ENCODE measurements around the gene TBC1D22B.

DNA sequence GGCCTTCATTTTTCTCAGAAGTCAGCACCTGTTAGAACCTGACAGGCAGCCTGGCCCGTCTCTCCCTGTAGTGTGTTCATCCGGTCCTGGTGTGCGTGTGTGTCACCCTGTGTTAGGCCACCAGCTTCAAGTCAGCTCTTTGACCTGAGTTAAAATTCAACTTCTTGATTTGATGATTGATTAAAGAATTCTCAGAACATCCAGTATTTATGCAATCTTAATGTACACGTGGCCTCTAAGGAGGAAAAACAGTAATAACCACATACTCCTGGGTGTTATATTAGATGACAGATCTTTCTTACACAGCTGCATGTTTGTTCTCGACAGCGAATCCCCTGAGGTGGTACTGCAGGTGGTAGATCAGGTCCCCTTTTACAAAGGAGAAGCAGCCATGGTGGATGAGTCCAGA lies 19.4 kb downstream of the TBC1D22B start:
- TF ChIP-seq, protein P1, sequence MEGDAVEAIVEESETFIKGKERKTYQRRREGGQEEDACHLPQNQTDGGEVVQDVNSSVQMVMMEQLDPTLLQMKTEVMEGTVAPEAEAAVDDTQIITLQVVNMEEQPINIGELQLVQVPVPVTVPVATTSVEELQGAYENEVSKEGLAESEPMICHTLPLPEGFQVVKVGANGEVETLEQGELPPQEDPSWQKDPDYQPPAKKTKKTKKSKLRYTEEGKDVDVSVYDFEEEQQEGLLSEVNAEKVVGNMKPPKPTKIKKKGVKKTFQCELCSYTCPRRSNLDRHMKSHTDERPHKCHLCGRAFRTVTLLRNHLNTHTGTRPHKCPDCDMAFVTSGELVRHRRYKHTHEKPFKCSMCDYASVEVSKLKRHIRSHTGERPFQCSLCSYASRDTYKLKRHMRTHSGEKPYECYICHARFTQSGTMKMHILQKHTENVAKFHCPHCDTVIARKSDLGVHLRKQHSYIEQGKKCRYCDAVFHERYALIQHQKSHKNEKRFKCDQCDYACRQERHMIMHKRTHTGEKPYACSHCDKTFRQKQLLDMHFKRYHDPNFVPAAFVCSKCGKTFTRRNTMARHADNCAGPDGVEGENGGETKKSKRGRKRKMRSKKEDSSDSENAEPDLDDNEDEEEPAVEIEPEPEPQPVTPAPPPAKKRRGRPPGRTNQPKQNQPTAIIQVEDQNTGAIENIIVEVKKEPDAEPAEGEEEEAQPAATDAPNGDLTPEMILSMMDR (conservative IDR thresholded peaks at IDR 0.05; ENCODE audit: low read depth, low read length): no peak
- no peak for TF ChIP-seq EZH2 (IDR thresholded peaks at IDR 0.05; ENCODE audit: borderline replicate concordance, low read depth, low read length, poor library complexity, severe bottlenecking)

Data from A673 (cell line).